ENCODE data around the gene SPCS1.

- TF ChIP-seq CTCF (IDR thresholded peaks at IDR 0.05) = no peak
- no peak for TF ChIP-seq POLR2AphosphoS5 (IDR thresholded peaks at IDR 0.05)
Observed at GRCh38 chr3:52703341-52703740, 2.6 kb upstream of the SPCS1 start.
